SU-DHL-6 (cell line): Measurements from ENCODE around the gene AMOTL1.

Experiments
- H2AFZ ChIP-seq: fragments of 200-600 bp; sonication (generic); 2 replicates; pipeline ENCODE4 v1.6.1; 2014; ENCODE audit warnings: low read depth, mild to moderate bottlenecking, moderate library complexity, mixed read lengths, antibody characterized with exemption, low read length; ENCODE audit not compliant: severe bottlenecking
- H3F3A ChIP-seq: fragments of 200-600 bp; shearing (Covaris generic); 2 replicates; pipeline ENCODE4 v1.6.0; 2016; ENCODE audit warnings: antibody characterized with exemption, mild to moderate bottlenecking; ENCODE audit not compliant: insufficient read depth
- H3K27ac ChIP-seq: fragments of 200-600 bp; sonication (generic); 2 replicates; pipeline ENCODE4 v1.5.1; 2016; ENCODE audit warnings: low read depth, mild to moderate bottlenecking, low read length, moderate library complexity, mixed read lengths
- H3K27me3 ChIP-seq: fragments of 200-600 bp; sonication (generic), shearing (Covaris generic); 2 replicates; pipeline ENCODE4 v1.6.0; 2014; ENCODE audit warnings: mild to moderate bottlenecking, low read length
- H3K36me3 ChIP-seq: fragments of 200-600 bp; sonication (generic); 2 replicates; pipeline ENCODE4 v1.6.1; 2014; ENCODE audit warnings: mild to moderate bottlenecking, low read length, mixed read lengths
- H3K4me2 ChIP-seq: fragments of 300-600, 200-600 bp; shearing (Covaris generic), sonication (generic); 2 replicates; pipeline ENCODE4 v1.6.0; 2014; ENCODE audit warnings: low read length, low read depth, mild to moderate bottlenecking; ENCODE audit not compliant: poor library complexity, severe bottlenecking
- H3K4me3 ChIP-seq: fragments of 200-600 bp; sonication (generic); 2 replicates; pipeline ENCODE4 v1.5.1; 2014; ENCODE audit warnings: antibody characterized with exemption, low read length, mild to moderate bottlenecking, mixed read lengths; ENCODE audit not compliant: insufficient read depth, poor library complexity, severe bottlenecking
- H3K79me2 ChIP-seq: fragments of 200-600 bp; sonication (generic); 2 replicates; pipeline ENCODE4 v1.6.1; 2014; ENCODE audit warnings: mild to moderate bottlenecking, low read length, moderate library complexity; ENCODE audit not compliant: insufficient read depth
- H3K9ac ChIP-seq: fragments of 200-600 bp; sonication (generic); 2 replicates; pipeline ENCODE4 v1.7.0; 2014; ENCODE audit warnings: mild to moderate bottlenecking, low read length
- H3K9me2 ChIP-seq: fragments of 200-600 bp; sonication (generic); replicated peaks from 2 replicates; pipeline ENCODE4 v1.6.1; 2014; ENCODE audit warnings: low read length; ENCODE audit not compliant: insufficient read depth
- H3K9me3 ChIP-seq: fragments of 200-600 bp; sonication (generic); 2 replicates; pipeline ENCODE4 v1.6.1; 2014; ENCODE audit warnings: low read length, mixed read lengths; ENCODE audit not compliant: insufficient read depth
- H4K20me1 ChIP-seq: fragments of 200-600 bp; sonication (generic); 2 replicates; pipeline ENCODE4 v1.6.1; 2014; ENCODE audit warnings: low read depth, mild to moderate bottlenecking, antibody characterized with exemption, low read length, moderate library complexity, mixed read lengths
- EZH2phosphoT487 ChIP-seq: fragments of 200-600 bp; sonication (generic), shearing (Covaris generic); conservative IDR thresholded peaks from 2 replicates; pipeline ENCODE4 v1.6.1; 2018; ENCODE audit warnings: mild to moderate bottlenecking, antibody characterized with exemption, low read length, moderate library complexity, mixed read lengths
- TF ChIP-seq, protein P1 (sequence below): fragments of 200-600 bp; sonication (generic); IDR thresholded peaks from one replicate; pipeline ENCODE4 v1.5.1; 2017; ENCODE audit warnings: antibody characterized with exemption, mild to moderate bottlenecking, low read length, moderate library complexity; ENCODE audit not compliant: insufficient read depth, poor library complexity, severe bottlenecking

Gene AMOTL1

DNA sequence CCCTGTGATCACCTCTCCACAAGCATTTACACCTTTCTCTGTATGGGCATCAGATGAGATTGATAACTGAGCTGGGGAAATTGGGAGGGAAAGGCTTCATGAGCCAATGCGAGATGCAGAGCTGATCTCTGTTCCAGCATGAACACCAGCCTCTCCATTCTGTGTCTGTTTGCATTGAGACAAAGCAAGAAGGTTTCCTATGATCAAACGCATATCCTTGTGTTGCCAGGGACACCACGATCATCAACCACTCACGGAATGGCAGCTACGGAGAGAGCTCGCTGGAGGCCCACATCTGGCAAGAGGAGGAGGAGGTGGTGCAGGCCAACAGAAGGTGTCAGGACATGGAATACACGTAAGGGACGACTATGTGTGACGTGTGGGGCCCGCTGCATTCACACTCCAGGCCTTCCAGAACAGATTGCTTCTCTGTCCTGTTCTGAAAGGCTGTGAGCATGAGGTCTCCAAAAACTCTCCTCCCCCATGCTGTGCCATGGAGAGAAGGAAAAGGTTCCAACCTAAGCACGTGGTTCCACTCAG lies 96.4 kb downstream of the AMOTL1 start:
- no peaks in the 10 kb centered on the region for H3K9me3 ChIP-seq
- no peaks in the 10 kb centered on the region for H3K79me2 ChIP-seq
- no peak overlapping the region for H2AFZ ChIP-seq
- no peak for TF ChIP-seq EZH2phosphoT487
- TF ChIP-seq, protein P1, sequence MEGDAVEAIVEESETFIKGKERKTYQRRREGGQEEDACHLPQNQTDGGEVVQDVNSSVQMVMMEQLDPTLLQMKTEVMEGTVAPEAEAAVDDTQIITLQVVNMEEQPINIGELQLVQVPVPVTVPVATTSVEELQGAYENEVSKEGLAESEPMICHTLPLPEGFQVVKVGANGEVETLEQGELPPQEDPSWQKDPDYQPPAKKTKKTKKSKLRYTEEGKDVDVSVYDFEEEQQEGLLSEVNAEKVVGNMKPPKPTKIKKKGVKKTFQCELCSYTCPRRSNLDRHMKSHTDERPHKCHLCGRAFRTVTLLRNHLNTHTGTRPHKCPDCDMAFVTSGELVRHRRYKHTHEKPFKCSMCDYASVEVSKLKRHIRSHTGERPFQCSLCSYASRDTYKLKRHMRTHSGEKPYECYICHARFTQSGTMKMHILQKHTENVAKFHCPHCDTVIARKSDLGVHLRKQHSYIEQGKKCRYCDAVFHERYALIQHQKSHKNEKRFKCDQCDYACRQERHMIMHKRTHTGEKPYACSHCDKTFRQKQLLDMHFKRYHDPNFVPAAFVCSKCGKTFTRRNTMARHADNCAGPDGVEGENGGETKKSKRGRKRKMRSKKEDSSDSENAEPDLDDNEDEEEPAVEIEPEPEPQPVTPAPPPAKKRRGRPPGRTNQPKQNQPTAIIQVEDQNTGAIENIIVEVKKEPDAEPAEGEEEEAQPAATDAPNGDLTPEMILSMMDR, result no peak
- H3K4me3 ChIP-seq, result no peak overlapping the region
- no peaks in the 10 kb centered on the region for H3F3A ChIP-seq
- H3K9me2 ChIP-seq, result no peaks in the 10 kb centered on the region
- H4K20me1 ChIP-seq, result no peaks in the 10 kb centered on the region
- no peaks in the 10 kb centered on the region for H3K36me3 ChIP-seq
- H3K27me3 ChIP-seq, result no peaks in the 10 kb centered on the region
- H3K27ac ChIP-seq, result no peak overlapping the region
- no peak overlapping the region for H3K4me2 ChIP-seq
- H3K9ac ChIP-seq, result no peak overlapping the region

DNA sequence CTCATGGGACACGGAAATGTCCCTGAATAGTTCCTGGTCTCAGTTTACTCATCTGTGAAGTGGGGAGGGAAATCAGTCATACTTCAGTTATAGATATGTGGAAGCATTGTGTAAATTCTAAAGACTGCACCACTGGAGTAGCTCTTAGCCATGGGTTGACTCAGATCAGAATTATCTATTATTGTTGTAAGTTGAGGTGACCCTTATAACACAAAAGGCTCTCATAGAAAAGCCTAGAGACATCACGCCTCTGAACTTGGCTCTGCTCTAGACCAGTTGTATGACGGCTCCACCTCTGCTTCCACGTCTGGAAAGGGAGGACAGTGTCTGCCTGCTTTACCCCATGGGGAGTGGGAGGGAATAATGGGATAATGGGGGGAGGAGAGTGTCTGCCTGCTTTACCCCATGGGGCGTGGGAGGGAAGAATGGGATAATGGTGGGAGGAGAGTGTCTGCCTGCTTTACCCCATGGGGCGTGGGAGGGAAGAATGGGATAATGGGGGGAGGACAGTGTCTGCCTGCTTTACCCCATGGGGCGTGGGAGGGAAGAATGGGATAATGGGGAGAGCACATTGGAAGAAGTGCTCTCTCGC lies 98.2 kb downstream of the AMOTL1 start:
- H3F3A ChIP-seq, result no peaks in the 10 kb centered on the region
- no peak overlapping the region for H3K9ac ChIP-seq
- no peak overlapping the region for H2AFZ ChIP-seq
- no peak overlapping the region for H3K27ac ChIP-seq
- no peaks in the 10 kb centered on the region for H3K79me2 ChIP-seq
- H3K4me2 ChIP-seq, result no peak overlapping the region
- H3K27me3 ChIP-seq, result no peaks in the 10 kb centered on the region
- no peaks in the 10 kb centered on the region for H4K20me1 ChIP-seq
- H3K4me3 ChIP-seq, result no peak overlapping the region
- no peaks in the 10 kb centered on the region for H3K9me3 ChIP-seq
- H3K9me2 ChIP-seq, result no peaks in the 10 kb centered on the region
- TF ChIP-seq, protein P1, result no peak
- TF ChIP-seq EZH2phosphoT487, result no peak
- no peaks in the 10 kb centered on the region for H3K36me3 ChIP-seq

DNA sequence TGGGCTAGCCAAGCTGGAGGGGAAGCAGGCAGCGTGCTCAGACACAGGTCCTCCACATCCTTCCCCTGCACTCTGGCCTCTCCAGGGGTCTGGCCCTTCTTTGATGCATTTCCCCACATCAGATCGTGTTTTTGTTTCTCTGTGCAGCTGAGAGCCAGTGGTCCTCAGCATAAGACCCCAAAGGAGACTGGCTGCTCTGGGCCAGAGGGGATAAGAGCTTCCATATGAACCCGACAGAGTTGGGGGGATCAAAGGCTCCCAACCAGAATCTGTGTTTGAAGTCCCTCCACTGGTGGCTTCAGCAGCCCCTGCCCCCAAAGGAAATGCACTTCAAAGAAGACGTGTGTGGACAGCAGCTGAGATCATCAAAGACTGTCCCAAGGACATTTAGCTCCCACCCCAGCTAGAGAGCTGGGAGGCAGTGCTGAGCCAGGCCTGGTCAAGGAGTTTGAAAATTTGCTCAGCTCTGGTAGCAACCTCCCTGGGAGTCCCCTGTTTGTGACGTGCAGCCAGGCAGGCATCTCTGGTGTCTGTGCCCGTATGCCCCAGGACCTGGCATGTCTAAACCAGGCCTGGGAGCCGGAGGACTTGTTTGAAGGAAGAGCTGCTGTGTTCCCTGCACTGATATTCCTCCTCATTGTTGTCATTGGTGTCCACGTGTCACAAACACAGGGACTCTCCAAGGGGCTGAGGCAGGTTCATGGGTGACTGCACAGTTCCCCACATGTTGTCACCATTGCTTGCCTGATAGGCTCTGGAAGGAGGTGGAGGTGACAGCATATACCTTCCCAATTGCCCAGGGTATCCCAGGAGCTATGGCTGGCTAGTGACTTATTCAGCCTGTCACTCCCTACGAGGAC lies 99.0 kb downstream of the AMOTL1 start:
- Histone ChIP-seq H3K9me3 (no peaks in the 10 kb centered on the region), H3K36me3 (no peaks in the 10 kb centered on the region)

More for the DNA sequence above, 99.0 kb downstream of the AMOTL1 start:
- Histone ChIP-seq H3K9me2 (no peaks in the 10 kb centered on the region), H4K20me1 (no peaks in the 10 kb centered on the region), H3K27me3 (no peaks in the 10 kb centered on the region), H3K27ac (no peak overlapping the region), H2AFZ (no peak overlapping the region), H3K79me2 (no peaks in the 10 kb centered on the region), H3F3A (no peaks in the 10 kb centered on the region), H3K9ac (no peak overlapping the region), H3K4me3 (no peak overlapping the region), H3K4me2 (no peak overlapping the region)
- no peak for TF ChIP-seq EZH2phosphoT487
- TF ChIP-seq, protein P1, result no peak
